Lung (tissue), 12 donors: ENCODE results near the gene DYNAP. TPM values are rescaled to one million over a fixed set of nuclear protein-coding genes. Genes with fewer than 3 reads are reported as not detected.

Source experiments
- ATAC-seq: fragments of 200-7000 bp; cut with Tn5 transposase; one replicate; pipeline ENCODE4 v1.9.1; 2020; ENCODE audit warnings: moderate number of reproducible peaks; ENCODE audit not compliant: insufficient read depth, low FRiP score
- DNase-seq, 3 donors: peaks; one replicate each; pipeline ENCODE4 v3.0.0-alpha.2; 2013 to 2017
- H3K27ac ChIP-seq, 2 donors: one replicate each; pipeline ENCODE4 v1.5.1; 2013; ENCODE audit warnings: mild to moderate bottlenecking in 2 of 2, moderate library complexity in 2 of 2, control low read depth in 1 of 2, inconsistent platforms in 1 of 2, low read depth in 1 of 2, low read length in 1 of 2
- H3K27me3 ChIP-seq, 3 donors: one replicate each; pipeline ENCODE4 v1.5.1; 2013; ENCODE audit warnings: low read length in 2 of 3; ENCODE audit not compliant: control insufficient read depth in 3 of 3, insufficient read depth in 3 of 3
- H3K36me3 ChIP-seq, 4 donors: one replicate each; pipeline ENCODE4 v1.5.1; 2013; ENCODE audit warnings: low read length in 4 of 4, mild to moderate bottlenecking in 1 of 4, moderate library complexity in 1 of 4; ENCODE audit not compliant: control insufficient read depth in 4 of 4, insufficient read depth in 4 of 4
- H3K4me1 ChIP-seq, 5 donors: one replicate each; pipeline ENCODE4 v1.5.1; 2013; ENCODE audit warnings: low read length in 5 of 5, mild to moderate bottlenecking in 2 of 5, moderate library complexity in 1 of 5; ENCODE audit not compliant: control insufficient read depth in 5 of 5, insufficient read depth in 5 of 5
- H3K4me3 ChIP-seq: one replicate; pipeline ENCODE4 v1.5.1; 2013; ENCODE audit warnings: mild to moderate bottlenecking, control low read depth, moderate library complexity
- H3K9ac ChIP-seq, 2 donors: one replicate each; pipeline ENCODE4 v1.5.1; 2013; ENCODE audit warnings: low read length in 2 of 2, control low read depth in 1 of 2; ENCODE audit not compliant: insufficient read depth in 1 of 2
- H3K9me3 ChIP-seq, 4 donors: one replicate each; pipeline ENCODE4 v1.5.1; 2013; ENCODE audit warnings: low read length in 3 of 4, mild to moderate bottlenecking in 1 of 4, moderate library complexity in 1 of 4; ENCODE audit not compliant: control insufficient read depth in 4 of 4, insufficient read depth in 3 of 4
- WGBS, 2 donors: extraction: QIAGEN DNeasy Blood & Tissue Kit; methylation state at CpG; one replicate each; pipeline ENCODE4 v1.1.7; 2013; 5-methylcytosine and 5-hydroxymethylcytosine counted together
- polyA plus RNA-seq, 2 donors: library from polyadenylated mRNA; stranded (reverse); fragments of 200-250 nt; gene quantifications; one replicate each; pipeline ENCODE4 v1.2.1, GENCODE V29; 2013
- total RNA-seq, 2 donors: library from RNA; depleted of rRNA in 1 of 2; stranded (reverse); fragments of >200 nt in 1 of 2; gene quantifications; one replicate each; pipeline ENCODE4 v1.2.1, GENCODE V29; 2014 to 2021
- TF ChIP-seq, protein P1 (sequence below): IDR thresholded peaks from 2 replicates; pipeline ENCODE4 v1.5.1; 2012; ENCODE audit warnings: mild to moderate bottlenecking; ENCODE audit errors: control extremely low read depth, extremely low read depth
- donor health status: control.
- donor health status: control.
- donor health status: Bipolar disorder and iron deficiency.
- donor health status: healthy.
- donor health status: DM: yes; HTN: yes; CAD: no.

The DYNAP gene
- total and polyA plus RNA-seq, 4 donors = not detected

DNA sequence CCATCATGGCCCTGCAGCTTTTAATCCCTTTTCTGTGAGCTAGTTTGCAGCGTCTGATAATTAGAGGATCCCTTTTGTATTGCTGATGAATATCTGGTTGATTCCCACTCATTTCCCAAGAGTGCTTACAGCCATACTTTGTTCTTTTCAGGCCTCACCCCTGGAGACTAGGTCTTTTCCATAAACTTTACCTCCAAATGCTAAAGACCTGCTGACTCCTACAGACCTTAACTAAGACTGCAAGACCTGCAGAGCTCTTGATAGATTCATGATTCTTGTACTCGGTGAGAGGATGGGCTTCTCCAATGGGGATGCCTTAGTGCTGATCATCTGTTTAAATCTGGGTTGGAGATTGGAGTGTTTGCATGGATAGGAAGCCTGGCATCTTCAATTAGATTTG, 33.1 kb upstream of the DYNAP start:
- ATAC-seq (no peak), DNase-seq (no peak)
- Histone ChIP-seq H3K4me3 (no peak overlapping the region), H3K36me3 (no peaks in the 10 kb centered on the region), H3K9ac (no peak overlapping the region), H3K27ac (no peak overlapping the region), H3K9me3 (no peaks in the 10 kb centered on the region), H3K4me1 (no peaks in the 10 kb centered on the region), H3K27me3 (no peaks in the 10 kb centered on the region)
- WGBS, 2 donors = 73 to 78% methylated on average over 2 of the region's 2 CpGs
- TF ChIP-seq, protein P1, sequence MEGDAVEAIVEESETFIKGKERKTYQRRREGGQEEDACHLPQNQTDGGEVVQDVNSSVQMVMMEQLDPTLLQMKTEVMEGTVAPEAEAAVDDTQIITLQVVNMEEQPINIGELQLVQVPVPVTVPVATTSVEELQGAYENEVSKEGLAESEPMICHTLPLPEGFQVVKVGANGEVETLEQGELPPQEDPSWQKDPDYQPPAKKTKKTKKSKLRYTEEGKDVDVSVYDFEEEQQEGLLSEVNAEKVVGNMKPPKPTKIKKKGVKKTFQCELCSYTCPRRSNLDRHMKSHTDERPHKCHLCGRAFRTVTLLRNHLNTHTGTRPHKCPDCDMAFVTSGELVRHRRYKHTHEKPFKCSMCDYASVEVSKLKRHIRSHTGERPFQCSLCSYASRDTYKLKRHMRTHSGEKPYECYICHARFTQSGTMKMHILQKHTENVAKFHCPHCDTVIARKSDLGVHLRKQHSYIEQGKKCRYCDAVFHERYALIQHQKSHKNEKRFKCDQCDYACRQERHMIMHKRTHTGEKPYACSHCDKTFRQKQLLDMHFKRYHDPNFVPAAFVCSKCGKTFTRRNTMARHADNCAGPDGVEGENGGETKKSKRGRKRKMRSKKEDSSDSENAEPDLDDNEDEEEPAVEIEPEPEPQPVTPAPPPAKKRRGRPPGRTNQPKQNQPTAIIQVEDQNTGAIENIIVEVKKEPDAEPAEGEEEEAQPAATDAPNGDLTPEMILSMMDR = no peak

DNA sequence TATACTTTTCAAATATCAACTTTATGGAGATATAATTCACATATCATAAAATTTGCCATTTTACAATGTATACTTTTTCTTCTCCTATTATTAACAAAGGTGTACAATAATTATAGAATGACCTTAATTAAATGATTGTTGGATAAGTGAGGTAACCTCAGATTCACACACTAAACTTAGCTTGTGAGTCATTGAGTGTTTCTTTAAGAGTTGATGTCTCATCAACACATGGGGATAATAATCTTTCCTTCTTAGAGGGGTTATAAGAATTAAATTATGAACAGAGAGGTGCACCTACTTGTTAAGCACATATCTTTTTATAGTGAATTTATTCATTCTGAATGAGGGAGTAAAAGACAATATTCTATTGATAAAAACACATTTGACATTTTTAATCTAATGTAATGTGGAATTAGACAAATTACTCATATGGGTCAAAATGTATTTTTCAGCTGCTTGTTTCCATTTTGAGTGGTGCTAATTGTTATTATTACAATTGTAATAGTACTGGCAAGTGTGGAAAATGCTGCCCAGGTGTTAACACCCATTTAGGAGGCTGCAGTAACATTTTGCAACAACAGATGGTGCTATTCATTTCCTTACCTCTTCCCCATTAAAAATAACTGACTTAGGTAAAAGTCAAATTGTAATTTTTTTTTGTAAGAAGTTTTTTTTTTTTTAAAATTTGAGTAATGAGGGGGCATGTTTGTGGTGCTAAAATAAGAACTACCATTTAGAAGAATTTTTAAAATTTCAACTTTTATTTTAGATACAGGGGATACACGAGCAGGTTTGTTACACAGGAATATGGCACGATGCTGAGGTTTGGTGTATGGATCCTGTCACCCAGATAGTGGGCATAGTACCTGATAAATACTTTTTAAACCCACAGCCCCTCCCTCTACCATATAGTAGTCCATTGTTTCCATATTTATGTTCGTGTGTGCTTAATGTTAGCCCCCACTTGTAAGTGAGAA, 32.1 kb upstream of the DYNAP start:
- no peak overlapping the region for H3K9ac ChIP-seq
- WGBS, 2 donors = 90 to 91% methylated on average over 3 of the region's 3 CpGs
- TF ChIP-seq, protein P1 = no peak
- no peak for ATAC-seq
- no peaks in the 10 kb centered on the region for H3K4me1 ChIP-seq
- H3K36me3 ChIP-seq = no peaks in the 10 kb centered on the region
- no peaks in the 10 kb centered on the region for H3K27me3 ChIP-seq
- H3K27ac ChIP-seq = no peak overlapping the region
- no peaks in the 10 kb centered on the region for H3K9me3 ChIP-seq
- DNase-seq = peak in 2 of 3 donors; percentile 11 to 33
- H3K4me3 ChIP-seq = no peak overlapping the region

DNA sequence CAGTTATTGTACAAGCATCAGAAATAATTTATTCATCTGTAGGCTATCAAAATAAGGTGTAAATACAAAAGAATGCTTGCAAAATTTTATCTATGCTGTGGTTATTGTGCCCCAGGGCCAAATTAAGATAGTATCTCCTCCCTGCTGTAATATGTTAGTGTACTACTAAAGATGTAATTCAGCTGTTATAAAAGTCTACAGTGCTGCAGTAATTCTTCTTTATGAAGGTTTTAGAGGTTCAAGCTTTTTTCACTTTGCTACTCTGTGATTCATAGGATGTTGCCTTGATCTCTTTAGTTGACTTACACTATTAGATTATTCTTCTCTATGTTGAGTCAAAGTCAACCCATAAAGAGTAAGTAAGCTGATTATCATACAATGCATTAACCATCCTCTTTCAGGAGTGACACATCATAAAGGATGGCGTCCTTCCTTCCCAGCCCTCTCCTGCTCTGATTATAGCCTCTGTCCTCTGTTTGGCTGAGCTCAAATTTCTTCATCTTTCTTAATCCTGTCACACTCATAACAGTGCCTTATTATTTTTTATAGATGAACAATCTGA, 29.3 kb upstream of the DYNAP start:
- Histone ChIP-seq H3K9ac (no peak overlapping the region), H3K9me3 (no peaks in the 10 kb centered on the region), H3K36me3 (no peaks in the 10 kb centered on the region), H3K27me3 (no peaks in the 10 kb centered on the region), H3K4me1 (no peaks in the 10 kb centered on the region), H3K27ac (no peak overlapping the region), H3K4me3 (no peak overlapping the region)
- TF ChIP-seq, protein P1 = no peak
- 61 to 78% methylated on average over 1 of the region's 1 CpG for WGBS, 2 donors
- DNase-seq (no peak), ATAC-seq (no peak)
